Body of pancreas (tissue), 4 donors: ENCODE data around the gene PLXNB2. TPM values are rescaled to one million over a fixed set of nuclear protein-coding genes. Genes with fewer than 3 reads are reported as not detected.
A peak's percentile ranks its signal among the peaks of the same experiment; 100 is the strongest.

Experiments
- ATAC-seq: fragments of 150-250 bp; one replicate; pipeline ENCODE4 v1.9.1; 2016
- DNase-seq, 4 donors: peaks; one replicate each; pipeline ENCODE4 v3.0.0-alpha.2; 2019
- H3K27ac ChIP-seq, 4 donors: fragments of 200-600 bp; sonication (generic); 1 replicate in 3 of 4; 2 replicates in 1 of 4; pipeline versions ENCODE4 v1.5.1 to v1.6.1; 2016 to 2019; ENCODE audit warnings: mild to moderate bottlenecking in 1 of 4, mixed read lengths in 1 of 4, moderate library complexity in 1 of 4
- H3K27me3 ChIP-seq, 2 donors: fragments of 200-600 bp; sonication (generic); one replicate each; pipeline ENCODE4 v1.6.0; 2016; ENCODE audit warnings: mild to moderate bottlenecking in 1 of 2
- H3K36me3 ChIP-seq, 2 donors: fragments of 200-600 bp; sonication (generic); replicated peaks in 1 of 2; 2 replicates each; pipeline ENCODE4 v1.5.1; 2016; ENCODE audit warnings: low read depth in 2 of 2; ENCODE audit not compliant: insufficient read depth in 1 of 2
- H3K4me1 ChIP-seq: fragments of 200-600 bp; sonication (generic); one replicate; pipeline ENCODE4 v1.6.0; 2016
- H3K4me3 ChIP-seq, 2 donors: fragments of 200-600 bp; sonication (generic); 1 replicate in 1 of 2; 2 replicates in 1 of 2; pipeline ENCODE4 v1.5.1; 2016 to 2019
- H3K9me3 ChIP-seq, 3 donors: fragments of 200-600 bp; sonication (generic); 1 replicate in 2 of 3; 2 replicates in 1 of 3; pipeline ENCODE4 v1.5.1; 2016
- CTCF ChIP-seq, 7 experiments: fragments of 450-650 bp in 4 of 7; fragments of 200-600 bp in 3 of 7; sonication (generic) in 3 of 7; IDR thresholded peaks; one replicate each; pipeline ENCODE4 v1.5.1; 2016 to 2019; ENCODE audit warnings: antibody characterized with exemption in 7 of 7
- POLR2A ChIP-seq, 3 donors: fragments of 450-650 bp; IDR thresholded peaks; one replicate each; pipeline ENCODE4 v1.6.1; 2016; ENCODE audit warnings: antibody characterized with exemption in 3 of 3, mild to moderate bottlenecking in 2 of 3
- WGBS, 2 donors: methylation state at CpG; one replicate each; pipeline ENCODE4 v1.1.5; 2017; 5-methylcytosine and 5-hydroxymethylcytosine counted together
- intact Hi-C: fragments of 100-400 bp; cut with DNase I; formaldehyde crosslinking; loops from one replicate; pipeline ENCODE4 v1.15.1; 2023
- total RNA-seq, 2 donors: library from RNA; depleted of rRNA; stranded (reverse); fragments of >200 nt; gene quantifications; one replicate each; pipeline ENCODE4 v1.1.0, GENCODE V29; 2016

Gene PLXNB2
- total RNA-seq, 2 donors from 2014 or later, result 113 to 140 TPM

GRCh38 chr22:50296658-50297490 lies 10.6 kb downstream of the PLXNB2 start:
- no peaks in the 10 kb centered on the region for H3K36me3 ChIP-seq
- DNase-seq (peak in 1 of 4 donors; percentile 48), ATAC-seq (peak; percentile 8)
- H3K4me3 ChIP-seq, result no peak overlapping the region
- H3K27ac ChIP-seq, result peak overlapping the region in 3 of 4 donors; percentile 56 to 89 (median 86)
- WGBS, 2 donors, result 10 to 40% methylated on average over 3 to 26 of the region's 29 CpGs
- TF ChIP-seq POLR2A (IDR thresholded peaks at IDR 0.05) (no peak), CTCF (IDR thresholded peaks at IDR 0.05) (no peak)
- H3K9me3 ChIP-seq, result no peaks in the 10 kb centered on the region
- intact Hi-C loops, result no loop called here
- peaks cover 96% of the 10 kb centered on the region for H3K4me1 ChIP-seq
- H3K27me3 ChIP-seq, result no peaks in the 10 kb centered on the region

- DNase-seq (no peak), ATAC-seq (no peak)
- H3K4me3 ChIP-seq, result no peak overlapping the region
- H3K27ac ChIP-seq, result peak overlapping the region; percentile 76 to 89 (median 82)
- H3K4me1 ChIP-seq, result peaks cover 73% of the 10 kb centered on the region
- intact Hi-C loops, result no loop called here
- 51% methylated on average over 5 of the region's 5 CpGs; no CpG with 5 or more reads in 1 of the 2 donors for WGBS, 2 donors
- TF ChIP-seq CTCF (IDR thresholded peaks at IDR 0.05) (no peak), POLR2A (IDR thresholded peaks at IDR 0.05) (no peak)
- peaks cover 0 to 7% of the 10 kb centered on the region in 2 donors for H3K36me3 ChIP-seq
- no peaks in the 10 kb centered on the region for H3K9me3 ChIP-seq
- H3K27me3 ChIP-seq, result no peaks in the 10 kb centered on the region
Observed at GRCh38 chr22:50294319-50294656, 13.2 kb downstream of the PLXNB2 start.

- ATAC-seq, result peak; percentile 80
- H3K27me3 ChIP-seq, result no peaks in the 10 kb centered on the region
- TF ChIP-seq CTCF (IDR thresholded peaks at IDR 0.05) (peak in 2 of 7 experiments; percentile 5 to 9), POLR2A (IDR thresholded peaks at IDR 0.05) (peak in 2 of 3 donors; percentile 37 to 40)
- H3K27ac ChIP-seq, result peak overlapping the region; percentile 76 to 89 (median 82)
- no peaks in the 10 kb centered on the region for H3K9me3 ChIP-seq
- intact Hi-C loops, result no loop called here
- H3K4me3 ChIP-seq, result no peak overlapping the region
- peaks cover 70% of the 10 kb centered on the region for H3K4me1 ChIP-seq
- peaks cover 4 to 10% of the 10 kb centered on the region in 2 donors for H3K36me3 ChIP-seq
- WGBS, 2 donors, result 16 to 70% methylated on average over 2 to 42 of the region's 42 CpGs
- peak; percentile 60 to 82 (median 76) for DNase-seq
Observed at GRCh38 chr22:50293441-50294318, 13.8 kb downstream of the PLXNB2 start.

GRCh38 chr22:50292643-50293440 lies 14.6 kb downstream of the PLXNB2 start:
- intact Hi-C loops, result no loop called here
- ATAC-seq (no peak), DNase-seq (no peak)
- H3K27me3 ChIP-seq, result no peaks in the 10 kb centered on the region
- H3K36me3 ChIP-seq, result peaks cover 5 to 15% of the 10 kb centered on the region in 2 donors
- no peak overlapping the region for H3K4me3 ChIP-seq
- peaks cover 61% of the 10 kb centered on the region for H3K4me1 ChIP-seq
- no peaks in the 10 kb centered on the region for H3K9me3 ChIP-seq
- peak overlapping the region; percentile 36 to 89 (median 82) for H3K27ac ChIP-seq
- TF ChIP-seq POLR2A (IDR thresholded peaks at IDR 0.05) (no peak), CTCF (IDR thresholded peaks at IDR 0.05) (no peak)
- WGBS, 2 donors, result 41 to 77% methylated on average over 13 to 26 of the region's 29 CpGs
